Erythroblast (primary cell): ENCODE results near the gene LHFPL3.

ENCODE experiments used
- GATA1 ChIP-seq: IDR thresholded peaks from 2 replicates; pipeline ENCODE4 v1.6.1; 2011; ENCODE audit warnings: low read depth, mild to moderate bottlenecking, control low read depth, low read length, moderate library complexity
- POLR2A ChIP-seq: IDR thresholded peaks from 2 replicates; pipeline ENCODE4 v1.6.1; 2011; ENCODE audit warnings: mild to moderate bottlenecking, low read length

GRCh38 chr7:104328296-104328969 is at the start of gene LHFPL3:
- no peak for TF ChIP-seq POLR2A
- TF ChIP-seq GATA1 = no peak
